ENCODE measurements around the gene GPRC5C.
A peak's percentile ranks its signal among the peaks of the same experiment; 100 is the strongest.

Gene GPRC5C

DNA sequence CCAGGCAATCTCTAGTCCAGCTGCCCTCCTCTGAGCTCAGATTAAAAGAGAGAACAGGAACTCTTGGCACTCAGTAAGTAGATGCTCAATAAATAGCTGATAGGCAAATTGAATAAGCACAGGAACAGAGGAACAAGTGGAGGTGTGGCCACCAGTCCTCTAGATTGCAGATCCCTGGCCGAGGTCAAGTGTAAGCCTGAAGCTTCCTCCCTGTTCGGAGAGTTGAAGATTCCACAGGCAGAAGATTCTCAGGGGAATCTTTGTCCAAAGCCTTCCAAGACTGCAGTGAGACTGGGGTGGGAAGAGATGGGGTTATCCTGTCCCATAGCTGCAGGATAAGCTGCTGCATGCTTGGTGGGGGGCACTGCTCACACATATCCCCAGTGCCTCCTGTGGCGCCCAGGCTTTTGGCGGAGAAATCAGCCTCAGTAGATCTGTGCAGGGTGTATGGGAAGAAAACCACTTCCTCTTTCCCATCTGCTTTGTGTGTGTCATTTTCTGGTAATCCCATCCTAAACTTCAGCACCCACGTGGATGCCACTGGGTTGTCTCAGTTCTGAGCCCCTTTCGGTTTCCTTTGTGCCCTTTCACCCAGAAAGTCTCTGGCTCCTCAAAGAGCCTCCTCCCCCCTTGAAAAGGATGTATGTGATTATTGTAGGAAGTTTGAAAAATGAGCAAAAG lies 46.7 kb downstream of the GPRC5C start:
- H3K36me3 ChIP-seq (ENCODE audit: insufficient read depth, low read length) = peaks cover 17% of the 10 kb centered on the region
- H3K9ac ChIP-seq (ENCODE audit: low read depth, low read length) = no peak overlapping the region
- peaks cover 12% of the 10 kb centered on the region; the same call in 1 of the 2 replicates for H4K20me1 ChIP-seq (ENCODE audit: insufficient read depth, low read length)
- H3K27ac ChIP-seq (ENCODE audit: low read length) = peak overlapping the region; percentile 50
- H3K79me2 ChIP-seq (ENCODE audit: insufficient read depth, low read length) = no peaks in the 10 kb centered on the region
- H2AFZ ChIP-seq (ENCODE audit: low read depth, low read length) = no peak overlapping the region
- TF ChIP-seq, protein P1, sequence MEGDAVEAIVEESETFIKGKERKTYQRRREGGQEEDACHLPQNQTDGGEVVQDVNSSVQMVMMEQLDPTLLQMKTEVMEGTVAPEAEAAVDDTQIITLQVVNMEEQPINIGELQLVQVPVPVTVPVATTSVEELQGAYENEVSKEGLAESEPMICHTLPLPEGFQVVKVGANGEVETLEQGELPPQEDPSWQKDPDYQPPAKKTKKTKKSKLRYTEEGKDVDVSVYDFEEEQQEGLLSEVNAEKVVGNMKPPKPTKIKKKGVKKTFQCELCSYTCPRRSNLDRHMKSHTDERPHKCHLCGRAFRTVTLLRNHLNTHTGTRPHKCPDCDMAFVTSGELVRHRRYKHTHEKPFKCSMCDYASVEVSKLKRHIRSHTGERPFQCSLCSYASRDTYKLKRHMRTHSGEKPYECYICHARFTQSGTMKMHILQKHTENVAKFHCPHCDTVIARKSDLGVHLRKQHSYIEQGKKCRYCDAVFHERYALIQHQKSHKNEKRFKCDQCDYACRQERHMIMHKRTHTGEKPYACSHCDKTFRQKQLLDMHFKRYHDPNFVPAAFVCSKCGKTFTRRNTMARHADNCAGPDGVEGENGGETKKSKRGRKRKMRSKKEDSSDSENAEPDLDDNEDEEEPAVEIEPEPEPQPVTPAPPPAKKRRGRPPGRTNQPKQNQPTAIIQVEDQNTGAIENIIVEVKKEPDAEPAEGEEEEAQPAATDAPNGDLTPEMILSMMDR (IDR thresholded peaks at IDR 0.05; ENCODE audit: borderline replicate concordance, extremely low read depth, low read length, poor library complexity, severe bottlenecking) = peak; percentile 17
- TF ChIP-seq EZH2 (IDR thresholded peaks at IDR 0.05; ENCODE audit: borderline replicate concordance, low read depth, low read length, severe bottlenecking) = no peak
- peaks cover 58% of the 10 kb centered on the region for H3K4me1 ChIP-seq (ENCODE audit: insufficient read depth, low read length)
- H3K9me3 ChIP-seq (ENCODE audit: insufficient read depth, low read length, severe bottlenecking) = peaks cover 15% of the 10 kb centered on the region
- H3K4me3 ChIP-seq (ENCODE audit: low read depth in 1 of 2, low read length in 2 of 2) = no peak overlapping the region
- H3K27me3 ChIP-seq (ENCODE audit: insufficient read depth, low read length, poor library complexity) = peaks cover 2% of the 10 kb centered on the region
- H3K4me2 ChIP-seq (ENCODE audit: insufficient read depth, low read length) = peak overlapping the region; percentile 41
- peak; percentile 82 for ATAC-seq (ENCODE audit: insufficient read depth, low read depth)
- DNase-seq = peak; percentile 79

DNA sequence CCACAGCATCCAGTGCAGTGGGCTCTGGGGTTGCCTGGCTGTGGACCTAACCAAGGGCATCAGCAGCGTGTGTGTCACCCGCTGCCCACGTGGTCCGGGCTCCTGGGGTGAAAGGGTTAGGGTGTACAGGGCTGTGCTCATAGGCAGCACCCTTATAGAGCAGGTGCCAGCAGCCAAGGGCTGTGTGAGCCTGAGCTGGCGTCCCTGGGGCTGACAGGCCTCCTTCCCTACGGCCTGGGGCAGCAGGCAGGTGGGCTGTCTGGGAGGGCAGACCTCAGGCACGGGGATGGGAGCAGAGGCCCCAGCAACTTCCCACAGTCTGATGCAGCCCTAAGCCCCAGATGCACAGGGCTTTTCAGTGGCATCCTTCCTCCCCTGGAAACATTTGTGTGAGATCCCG lies 48.4 kb downstream of the GPRC5C start:
- peaks cover 2% of the 10 kb centered on the region for H3K27me3 ChIP-seq (ENCODE audit: insufficient read depth, low read length, poor library complexity)

DNA sequence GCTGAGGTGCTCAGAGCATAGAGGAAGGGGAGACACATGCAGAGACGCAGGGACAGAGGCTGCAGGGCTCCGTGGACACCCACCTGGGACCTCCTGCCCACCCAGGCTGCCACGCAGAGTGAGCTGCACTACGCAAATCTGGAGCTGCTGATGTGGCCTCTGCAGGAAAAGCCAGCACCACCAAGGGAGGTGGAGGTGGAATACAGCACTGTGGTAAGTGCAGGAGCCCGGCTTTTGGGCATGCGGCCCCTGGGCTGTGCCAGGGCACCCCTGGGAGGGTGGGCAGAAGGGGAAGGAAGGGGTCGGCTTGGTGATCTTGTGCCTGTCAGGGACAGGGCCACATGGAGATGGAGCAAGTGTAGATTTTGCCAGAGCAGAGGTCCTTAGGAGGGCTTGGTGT lies 49.7 kb downstream of the GPRC5C start:
- TF ChIP-seq, protein P1 (IDR thresholded peaks at IDR 0.05; ENCODE audit: borderline replicate concordance, extremely low read depth, low read length, poor library complexity, severe bottlenecking) = no peak
- TF ChIP-seq EZH2 (IDR thresholded peaks at IDR 0.05; ENCODE audit: borderline replicate concordance, low read depth, low read length, severe bottlenecking) = no peak
- Histone ChIP-seq H3K27me3 (ENCODE audit: insufficient read depth, low read length, poor library complexity) (peaks cover 3% of the 10 kb centered on the region), H3K4me3 (ENCODE audit: low read depth in 1 of 2, low read length in 2 of 2) (no peak overlapping the region), H4K20me1 (ENCODE audit: insufficient read depth, low read length) (peaks cover 12% of the 10 kb centered on the region; the same call in 1 of the 2 replicates), H3K79me2 (ENCODE audit: insufficient read depth, low read length) (no peaks in the 10 kb centered on the region), H3K4me1 (ENCODE audit: insufficient read depth, low read length) (peaks cover 45% of the 10 kb centered on the region), H3K4me2 (ENCODE audit: insufficient read depth, low read length) (no peak overlapping the region), H3K9me3 (ENCODE audit: insufficient read depth, low read length, severe bottlenecking) (no peaks in the 10 kb centered on the region), H2AFZ (ENCODE audit: low read depth, low read length) (no peak overlapping the region), H3K9ac (ENCODE audit: low read depth, low read length) (no peak overlapping the region), H3K36me3 (ENCODE audit: insufficient read depth, low read length) (no peaks in the 10 kb centered on the region), H3K27ac (ENCODE audit: low read length) (no peak overlapping the region)
- no peak for DNase-seq
- ATAC-seq (ENCODE audit: insufficient read depth, low read depth) = no peak

More for the DNA sequence above, 48.4 kb downstream of the GPRC5C start:
- DNase-seq = peak; percentile 35
- Histone ChIP-seq H3K4me2 (ENCODE audit: insufficient read depth, low read length) (no peak overlapping the region), H2AFZ (ENCODE audit: low read depth, low read length) (no peak overlapping the region), H3K4me3 (ENCODE audit: low read depth in 1 of 2, low read length in 2 of 2) (no peak overlapping the region), H3K79me2 (ENCODE audit: insufficient read depth, low read length) (no peaks in the 10 kb centered on the region), H3K4me1 (ENCODE audit: insufficient read depth, low read length) (peaks cover 47% of the 10 kb centered on the region), H3K36me3 (ENCODE audit: insufficient read depth, low read length) (peaks cover 4% of the 10 kb centered on the region), H3K9ac (ENCODE audit: low read depth, low read length) (no peak overlapping the region), H4K20me1 (ENCODE audit: insufficient read depth, low read length) (peaks cover 12% of the 10 kb centered on the region; the same call in 1 of the 2 replicates), H3K27ac (ENCODE audit: low read length) (peak overlapping the region; percentile 3; the same call in 1 of the 2 replicates), H3K9me3 (ENCODE audit: insufficient read depth, low read length, severe bottlenecking) (peaks cover 12% of the 10 kb centered on the region)
- ATAC-seq (ENCODE audit: insufficient read depth, low read depth) = peak; percentile 20; the same call in 2 of the 3 replicates
- TF ChIP-seq EZH2 (IDR thresholded peaks at IDR 0.05; ENCODE audit: borderline replicate concordance, low read depth, low read length, severe bottlenecking) = no peak
- TF ChIP-seq, protein P1 (IDR thresholded peaks at IDR 0.05; ENCODE audit: borderline replicate concordance, extremely low read depth, low read length, poor library complexity, severe bottlenecking) = no peak

Data from DND-41 (cell line).